IPS-15b (cell line): ENCODE results near the gene RIC3.

Experiments
- H3K27me3 ChIP-seq: one replicate; pipeline ENCODE4 v1.6.1; 2013; ENCODE audit warnings: low read length; ENCODE audit not compliant: control insufficient read depth, insufficient read depth
- H3K36me3 ChIP-seq: one replicate; pipeline ENCODE4 v1.6.1; 2013; ENCODE audit warnings: low read length; ENCODE audit not compliant: control insufficient read depth, insufficient read depth
- H3K4me1 ChIP-seq: one replicate; pipeline ENCODE4 v1.6.1; 2013; ENCODE audit warnings: mild to moderate bottlenecking, low read length; ENCODE audit not compliant: control insufficient read depth, insufficient read depth
- H3K4me3 ChIP-seq: one replicate; pipeline ENCODE4 v1.5.1; 2013; ENCODE audit warnings: low read depth, low read length
- H3K9ac ChIP-seq: one replicate; pipeline ENCODE4 v1.6.1; 2013; ENCODE audit warnings: low read depth, mild to moderate bottlenecking, low read length
- H3K9me3 ChIP-seq: one replicate; pipeline ENCODE4 v1.6.1; 2013; ENCODE audit warnings: mild to moderate bottlenecking, low read length; ENCODE audit not compliant: control insufficient read depth, insufficient read depth

Gene RIC3

GRCh38 chr11:8061555-8062428, 107.0 kb downstream of the RIC3 start:
- Histone ChIP-seq H3K4me3 (no peak overlapping the region), H3K4me1 (no peaks in the 10 kb centered on the region), H3K36me3 (no peaks in the 10 kb centered on the region), H3K9ac (no peak overlapping the region), H3K9me3 (no peaks in the 10 kb centered on the region), H3K27me3 (peaks cover 2% of the 10 kb centered on the region)

- Histone ChIP-seq H3K36me3 (no peaks in the 10 kb centered on the region), H3K9ac (no peak overlapping the region), H3K27me3 (no peaks in the 10 kb centered on the region), H3K9me3 (no peaks in the 10 kb centered on the region), H3K4me1 (no peaks in the 10 kb centered on the region), H3K4me3 (no peak overlapping the region)
Observed at GRCh38 chr11:8060801-8061554, 107.8 kb downstream of the RIC3 start.

DNA sequence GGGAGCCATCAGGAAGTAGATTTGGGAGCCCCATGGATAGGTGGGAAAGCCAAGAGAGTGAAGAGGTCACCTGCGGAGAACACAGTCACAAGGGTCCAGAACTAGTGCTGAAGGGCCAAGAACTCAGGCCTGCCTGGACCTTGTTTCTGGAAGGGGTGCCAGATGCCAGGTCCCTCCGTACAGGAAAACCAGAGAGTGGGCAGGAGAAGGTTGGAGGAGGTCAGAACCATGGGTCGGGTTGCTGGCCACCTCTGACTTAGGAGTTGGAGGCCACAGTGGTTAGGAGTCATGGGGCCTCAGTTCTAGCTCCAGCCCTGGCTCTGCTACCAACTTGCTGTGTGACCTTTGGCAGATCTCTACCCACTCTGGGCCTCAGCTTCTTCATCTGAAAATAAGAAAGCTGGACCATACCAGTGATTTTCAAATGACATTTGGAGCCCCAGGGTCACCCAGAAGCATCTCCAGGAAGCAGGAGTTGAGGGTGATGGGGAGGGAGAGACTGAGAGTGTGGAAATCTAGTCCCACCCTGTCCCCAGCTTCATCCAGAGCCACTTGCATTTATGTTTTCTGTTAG, 108.6 kb downstream of the RIC3 start:
- Histone ChIP-seq H3K27me3 (no peaks in the 10 kb centered on the region), H3K4me1 (no peaks in the 10 kb centered on the region), H3K9me3 (no peaks in the 10 kb centered on the region), H3K36me3 (no peaks in the 10 kb centered on the region), H3K9ac (no peak overlapping the region), H3K4me3 (no peak overlapping the region)

- Histone ChIP-seq H3K4me1 (no peaks in the 10 kb centered on the region), H3K27me3 (no peaks in the 10 kb centered on the region), H3K9me3 (no peaks in the 10 kb centered on the region), H3K4me3 (no peak overlapping the region), H3K36me3 (no peaks in the 10 kb centered on the region), H3K9ac (no peak overlapping the region)
Observed at GRCh38 chr11:8059571-8060011, 109.2 kb downstream of the RIC3 start.

DNA sequence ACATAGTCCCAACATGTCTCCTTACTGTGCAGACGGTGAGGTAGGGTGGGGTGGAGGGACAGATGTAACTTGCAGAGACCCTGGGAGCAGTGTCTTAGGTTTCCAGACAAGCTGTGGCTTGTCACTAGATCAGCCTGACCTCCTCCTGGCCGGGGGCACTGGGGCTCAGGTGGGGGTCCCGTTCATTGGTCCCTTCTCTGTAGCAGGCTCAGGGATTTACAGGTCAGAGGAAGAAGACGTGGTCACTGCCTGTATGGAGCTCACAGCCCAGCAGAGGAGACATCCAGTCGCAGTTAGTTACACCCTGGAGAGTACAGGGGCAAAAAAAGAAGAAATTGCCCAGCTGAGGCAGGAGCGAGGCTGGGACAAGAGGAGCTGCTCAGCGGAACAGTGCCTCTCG, 109.8 kb downstream of the RIC3 start:
- H3K9ac ChIP-seq, result no peak overlapping the region
- H3K36me3 ChIP-seq, result no peaks in the 10 kb centered on the region
- H3K27me3 ChIP-seq, result no peaks in the 10 kb centered on the region
- no peaks in the 10 kb centered on the region for H3K4me1 ChIP-seq
- no peaks in the 10 kb centered on the region for H3K9me3 ChIP-seq
- no peak overlapping the region for H3K4me3 ChIP-seq

DNA sequence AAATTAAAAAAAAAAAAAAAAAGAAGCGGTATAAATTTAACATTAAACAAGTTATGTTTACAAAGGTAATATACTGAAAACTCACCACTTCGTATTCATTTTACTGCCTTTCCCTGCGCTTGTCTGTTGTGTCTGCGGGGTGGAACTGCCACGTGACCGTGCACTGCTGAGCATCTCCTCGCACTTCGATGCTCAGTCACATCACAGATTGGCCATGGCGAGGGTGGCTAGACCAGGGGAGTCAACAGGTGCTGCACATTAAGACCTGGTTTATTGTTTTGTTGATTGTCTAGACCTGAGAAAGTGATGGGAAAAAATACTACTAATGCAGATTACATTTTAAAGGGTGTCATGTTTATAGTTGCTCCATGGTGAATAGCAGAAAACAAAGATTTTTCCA, 110.6 kb downstream of the RIC3 start:
- H3K36me3 ChIP-seq, result no peaks in the 10 kb centered on the region
- H3K9me3 ChIP-seq, result no peaks in the 10 kb centered on the region
- H3K9ac ChIP-seq, result no peak overlapping the region
- H3K4me3 ChIP-seq, result no peak overlapping the region
- H3K4me1 ChIP-seq, result no peaks in the 10 kb centered on the region
- H3K27me3 ChIP-seq, result no peaks in the 10 kb centered on the region

- no peaks in the 10 kb centered on the region for H3K4me1 ChIP-seq
- no peak overlapping the region for H3K4me3 ChIP-seq
- H3K27me3 ChIP-seq, result no peaks in the 10 kb centered on the region
- H3K36me3 ChIP-seq, result no peaks in the 10 kb centered on the region
- no peak overlapping the region for H3K9ac ChIP-seq
- no peaks in the 10 kb centered on the region for H3K9me3 ChIP-seq
Observed at GRCh38 chr11:8056810-8057463, 111.9 kb downstream of the RIC3 start.
